H4 (cell line): ENCODE results near the gene LPCAT3. TPM values are rescaled to one million over a fixed set of nuclear protein-coding genes. Genes with fewer than 3 reads are reported as not detected.
"Not testable (repeated sequence)": the region's sequence is repeated elsewhere in the genome, so short reads cannot be mapped to it uniquely, and the experiment has no call there.

ENCODE experiments used
- DNase-seq: peaks from one replicate; pipeline ENCODE4 v3.0.0-alpha.2; 2015; ENCODE audit warnings: low spot score
- total RNA-seq: library from RNA; depleted of rRNA; stranded (reverse); fragments of >200 nt; shearing (Covaris generic); gene quantifications from 2 replicates; pipeline ENCODE4 v1.2.3, GENCODE V29; 2014

The LPCAT3 gene
- total RNA-seq, 1 experiment from 2014 or later, result 85.6 TPM

DNA sequence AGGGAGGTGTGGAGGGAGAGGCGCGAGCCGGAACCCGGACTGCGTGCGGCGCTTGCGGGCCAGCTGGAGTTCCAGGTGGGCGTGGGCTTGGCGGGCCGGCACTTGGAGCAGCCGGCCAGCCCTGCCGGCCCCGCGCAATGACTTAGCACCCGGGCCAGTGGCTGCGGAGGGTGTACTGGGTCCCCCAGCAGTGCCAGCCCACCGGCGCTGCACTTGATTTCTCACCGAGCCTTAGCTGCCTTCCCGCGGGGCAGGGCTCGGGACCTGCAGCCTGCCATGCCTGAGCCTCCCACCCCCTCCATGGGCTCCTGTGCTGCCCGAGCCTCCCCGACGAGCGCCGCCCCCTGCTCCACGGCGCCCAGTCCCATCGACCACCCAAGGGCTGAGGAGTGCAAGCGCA, 19.1 kb upstream of the LPCAT3 start:
- DNase-seq, result not testable (repeated sequence)

DNA sequence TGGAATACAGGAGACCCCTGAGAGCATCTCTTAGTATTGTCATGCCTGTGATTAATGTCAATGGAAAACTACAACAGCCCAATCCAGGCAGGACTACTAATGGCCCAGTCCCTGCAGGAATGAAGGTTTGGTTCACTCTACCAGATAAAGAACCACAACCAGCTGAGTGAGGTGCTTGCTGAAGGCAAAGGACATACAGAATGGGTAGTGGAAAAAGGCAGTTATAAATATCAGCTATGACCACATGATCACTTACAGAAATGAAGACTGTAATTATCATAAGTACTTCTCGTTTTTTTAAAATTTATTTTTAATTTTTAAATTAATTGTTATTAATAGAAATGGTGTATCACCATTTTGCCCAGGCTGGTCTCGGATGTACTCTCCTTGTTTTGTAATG, 17.2 kb upstream of the LPCAT3 start:
- DNase-seq, result no peak

DNA sequence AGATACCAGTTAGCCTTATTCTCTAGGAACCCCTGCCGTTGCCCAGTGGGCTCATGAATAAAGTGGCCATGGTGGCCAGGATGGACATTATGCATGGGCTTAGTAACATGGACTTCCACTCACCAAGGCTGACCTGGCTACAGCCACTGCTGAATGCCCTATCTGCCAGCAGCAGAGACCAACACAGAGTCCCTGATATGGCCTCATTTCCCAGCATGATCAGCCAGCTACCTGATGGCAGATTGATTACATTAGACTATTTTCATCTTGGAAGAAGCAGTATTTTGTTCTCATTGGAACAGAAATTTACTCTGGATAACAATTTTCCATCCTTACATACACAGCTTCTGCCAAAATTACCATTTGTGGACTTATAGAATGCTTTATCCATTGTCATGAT, 16.2 kb upstream of the LPCAT3 start:
- DNase-seq, result no peak

DNA sequence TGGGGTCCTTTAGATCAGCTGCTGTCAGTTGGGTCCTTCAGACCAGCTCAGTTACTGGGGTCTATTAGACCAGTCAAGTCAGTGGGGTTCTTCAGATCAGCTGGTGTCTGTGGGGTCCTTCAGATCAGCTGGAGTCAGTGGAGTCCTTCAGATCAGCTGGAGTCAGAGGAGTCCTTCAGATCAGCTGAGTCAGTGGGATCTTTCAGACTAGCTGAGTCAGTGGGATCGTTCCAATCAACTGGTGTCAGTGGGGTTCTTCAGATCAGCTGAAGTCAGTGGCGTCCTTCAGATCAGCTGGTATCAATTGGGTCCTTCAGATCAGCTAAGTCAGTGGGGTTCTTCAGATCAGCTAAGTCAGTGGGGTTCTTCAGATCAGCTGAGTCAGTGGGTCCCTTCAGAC, 14.7 kb upstream of the LPCAT3 start:
- DNase-seq, result no peak

DNA sequence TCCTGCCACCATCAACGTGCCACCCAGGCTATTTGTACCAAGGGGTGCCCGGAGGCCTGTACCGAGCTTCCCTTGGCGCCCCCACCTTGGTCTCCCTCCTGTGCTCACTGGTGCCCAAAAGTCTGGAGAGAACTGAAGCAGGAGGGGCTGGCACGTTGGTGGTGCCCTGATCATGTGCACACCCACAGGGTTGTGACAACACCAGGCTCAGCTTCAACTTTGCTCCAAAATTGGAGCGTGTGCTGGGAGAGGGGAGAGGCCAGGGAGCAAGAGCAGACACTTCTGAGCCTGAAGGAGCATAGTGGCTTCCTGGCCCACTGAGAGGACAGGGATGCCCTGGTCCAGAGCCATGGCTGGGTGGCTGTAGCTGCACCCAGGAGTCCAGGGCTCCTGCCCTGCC, 13.0 kb upstream of the LPCAT3 start:
- DNase-seq, result no peak

DNA sequence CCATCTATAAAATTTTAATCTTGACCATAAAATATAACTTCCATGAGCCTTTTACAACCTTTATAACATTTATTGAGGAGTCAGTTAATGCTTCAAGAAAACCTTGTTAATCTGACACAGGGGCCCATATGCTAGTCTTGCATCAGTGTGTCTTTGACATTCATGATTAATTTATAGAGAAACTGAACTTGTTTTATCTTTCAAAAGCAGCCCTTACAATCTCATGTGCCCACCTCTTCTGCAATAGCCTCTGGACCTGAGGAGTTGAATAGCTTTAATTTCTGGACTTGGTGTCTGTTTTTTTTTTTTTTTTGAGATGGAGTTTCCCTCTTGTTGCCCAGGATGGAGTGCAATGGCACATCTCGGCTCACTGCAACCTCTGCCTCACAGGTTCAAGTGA, 8.6 kb upstream of the LPCAT3 start:
- DNase-seq, result no peak

DNA sequence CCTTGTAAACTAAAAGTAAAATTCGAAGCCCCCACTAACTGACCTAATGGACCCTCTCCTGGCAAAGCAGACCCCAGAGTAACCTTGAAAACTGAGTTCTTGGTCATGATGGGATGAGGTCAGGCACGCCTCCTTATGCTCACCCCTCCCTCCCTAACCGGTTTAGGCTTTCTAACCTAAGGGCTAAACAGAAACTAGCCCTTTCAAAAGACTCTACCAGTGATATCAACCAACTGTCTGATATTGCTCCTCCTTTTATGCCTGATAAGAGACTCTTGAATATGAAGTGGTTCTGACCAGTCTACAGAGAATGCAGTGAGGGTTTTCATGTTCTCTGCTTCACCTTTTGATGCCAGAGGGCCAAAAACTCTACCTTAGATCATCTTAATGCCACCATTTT, 4.8 kb upstream of the LPCAT3 start:
- no peak for DNase-seq

DNA sequence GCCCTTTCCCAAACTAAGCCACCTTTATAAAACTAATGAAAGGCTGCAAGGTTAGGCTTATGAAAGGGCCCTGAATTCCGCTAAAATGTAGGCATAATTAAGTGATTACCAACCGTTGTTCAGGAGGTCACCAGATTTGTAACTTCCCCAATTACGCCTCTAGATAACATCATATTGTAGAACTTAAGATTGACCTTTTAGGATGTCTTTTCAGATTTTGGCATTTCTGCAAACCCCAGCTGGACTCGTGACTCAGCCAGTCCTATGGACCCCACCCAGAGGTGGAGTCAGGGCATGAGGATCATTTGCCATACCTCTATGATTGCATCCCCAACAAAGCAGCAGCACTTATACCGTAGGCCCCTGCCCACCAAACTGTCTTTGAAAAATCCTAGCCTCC, 3.7 kb upstream of the LPCAT3 start:
- no peak for DNase-seq

DNA sequence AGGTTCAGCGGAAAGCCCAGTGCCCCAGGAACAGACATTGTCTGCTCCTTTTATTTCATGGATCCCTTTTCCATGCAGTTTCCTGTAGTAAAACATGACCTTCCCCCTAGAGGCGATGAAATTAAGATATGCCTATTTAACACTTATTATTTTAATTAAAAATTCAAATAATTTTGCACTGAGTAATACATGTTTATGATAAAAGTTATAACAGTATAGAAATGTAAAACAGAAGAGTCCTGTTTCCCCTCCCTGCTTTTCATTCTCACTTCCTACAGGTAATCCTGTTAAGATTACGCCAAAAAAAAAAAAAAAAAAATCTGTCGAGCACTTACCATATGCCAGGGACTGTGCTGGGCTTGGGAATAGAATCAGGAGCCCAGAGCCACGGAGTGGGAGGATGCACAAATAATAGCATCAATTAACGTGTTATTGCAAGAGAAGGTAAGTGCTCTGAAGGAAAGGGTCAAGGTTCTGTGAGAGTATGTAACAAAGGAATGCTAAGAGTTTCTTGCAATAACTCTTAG, 830 bp upstream of the LPCAT3 start:
- DNase-seq, result no peak

DNA sequence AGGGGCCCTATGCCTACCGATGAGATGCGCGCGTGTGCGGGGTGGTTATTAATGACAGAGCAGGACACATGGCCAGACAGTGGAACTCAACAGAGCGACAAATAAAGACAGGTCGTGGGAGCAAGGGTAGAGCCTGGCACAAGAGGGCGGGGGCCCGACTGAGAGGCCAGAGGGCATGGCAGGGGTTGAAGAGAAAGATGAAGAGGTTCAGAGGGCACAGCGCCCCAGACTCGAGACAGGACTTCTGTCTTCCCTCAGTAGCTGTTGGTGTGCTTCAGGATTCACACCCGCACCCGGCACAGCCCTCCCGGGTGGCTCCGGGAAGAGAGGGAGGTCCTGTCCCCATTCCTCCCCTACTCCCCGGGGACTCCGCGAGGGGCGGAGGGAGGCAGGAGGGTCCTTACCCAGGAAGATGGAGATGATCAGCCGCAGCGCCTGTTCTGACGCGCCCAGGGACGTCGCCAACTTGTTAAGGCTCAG, 366 bp downstream of the LPCAT3 start:
- DNase-seq, result no peak

DNA sequence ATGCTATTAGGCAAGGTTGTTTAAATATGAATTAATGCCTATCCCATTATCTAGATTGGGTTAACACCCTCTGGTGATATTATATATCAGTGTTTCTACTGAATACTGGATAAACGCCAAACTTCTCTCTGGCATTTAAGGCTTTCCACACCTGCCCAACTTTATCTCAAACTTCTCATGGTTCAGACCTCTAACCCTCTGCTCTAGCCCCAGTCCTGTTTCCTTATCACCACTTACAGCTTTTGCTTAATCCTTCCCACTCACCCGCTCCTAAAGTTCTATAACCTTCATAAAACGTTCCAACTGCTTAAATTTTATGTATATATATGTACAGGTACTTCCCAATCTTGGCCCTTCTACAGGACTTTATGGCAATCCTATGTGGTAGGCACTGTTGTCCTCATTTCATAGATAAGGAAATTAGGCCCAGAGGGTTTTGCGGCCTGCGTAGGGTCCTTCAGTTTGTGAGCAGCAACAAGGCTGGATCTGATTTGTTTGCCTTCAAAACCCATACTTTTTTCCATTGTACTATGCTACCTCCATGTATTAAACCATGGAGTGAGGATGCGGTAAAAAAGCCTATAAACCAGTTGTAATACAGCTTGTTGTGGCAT, 1.2 kb downstream of the LPCAT3 start:
- DNase-seq, result no peak

DNA sequence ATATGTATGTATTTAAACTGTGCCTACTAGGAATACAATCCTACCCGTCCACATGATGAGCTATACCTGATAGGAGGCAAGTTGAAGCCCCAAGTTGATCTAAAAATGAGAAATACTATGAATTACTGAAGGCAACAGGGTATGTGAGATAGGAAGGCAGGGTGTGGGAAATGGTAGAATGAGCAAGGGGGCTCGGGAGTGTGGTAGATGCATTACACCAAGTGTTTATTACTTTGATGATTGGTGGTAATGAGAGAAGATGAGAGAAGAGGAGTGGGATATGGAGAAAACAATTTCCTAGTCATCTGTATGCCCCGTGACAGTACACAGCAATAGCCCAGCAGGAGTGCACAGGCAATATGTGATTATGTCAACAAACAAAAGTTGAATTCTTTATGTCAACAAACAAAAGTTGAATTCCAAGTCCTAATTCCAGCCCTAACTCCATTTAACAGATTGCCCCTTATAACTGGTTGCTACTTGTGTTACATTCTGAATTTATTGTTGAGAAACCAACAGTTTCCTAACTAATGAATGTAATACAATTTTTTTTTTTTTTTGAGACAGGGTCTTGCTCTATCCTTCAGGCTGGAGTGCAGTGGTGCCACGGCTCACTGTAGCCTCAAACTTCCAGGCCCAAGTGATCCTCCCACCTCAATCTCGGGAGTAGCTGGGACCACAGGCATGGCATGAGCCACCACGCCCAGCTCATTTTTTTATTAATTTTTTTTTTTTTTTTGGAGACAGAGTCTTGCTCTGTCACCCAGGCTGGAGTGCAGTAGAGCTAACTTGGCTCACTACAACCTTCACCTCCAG, 2.5 kb downstream of the LPCAT3 start:
- no peak for DNase-seq

DNA sequence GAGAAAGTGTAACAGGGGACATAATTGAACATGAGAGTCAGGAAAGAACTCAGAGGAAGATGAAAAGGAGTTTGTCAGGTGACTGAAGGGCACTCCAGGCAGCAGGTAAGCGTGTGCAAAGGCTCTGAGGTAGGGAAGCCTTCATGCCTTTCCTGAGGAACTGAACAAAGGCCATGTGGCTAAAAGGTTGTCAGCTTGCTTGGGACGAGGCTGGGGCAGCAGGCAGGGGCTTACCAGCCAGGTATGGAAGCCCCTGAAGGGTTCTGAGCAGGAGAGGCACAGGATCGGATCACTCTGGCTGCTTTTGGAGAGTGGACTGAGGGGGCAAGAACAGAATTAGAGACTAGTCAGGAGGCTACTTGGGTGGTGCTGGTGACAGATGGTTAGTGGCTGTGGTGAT, 5.2 kb downstream of the LPCAT3 start:
- DNase-seq, result no peak

DNA sequence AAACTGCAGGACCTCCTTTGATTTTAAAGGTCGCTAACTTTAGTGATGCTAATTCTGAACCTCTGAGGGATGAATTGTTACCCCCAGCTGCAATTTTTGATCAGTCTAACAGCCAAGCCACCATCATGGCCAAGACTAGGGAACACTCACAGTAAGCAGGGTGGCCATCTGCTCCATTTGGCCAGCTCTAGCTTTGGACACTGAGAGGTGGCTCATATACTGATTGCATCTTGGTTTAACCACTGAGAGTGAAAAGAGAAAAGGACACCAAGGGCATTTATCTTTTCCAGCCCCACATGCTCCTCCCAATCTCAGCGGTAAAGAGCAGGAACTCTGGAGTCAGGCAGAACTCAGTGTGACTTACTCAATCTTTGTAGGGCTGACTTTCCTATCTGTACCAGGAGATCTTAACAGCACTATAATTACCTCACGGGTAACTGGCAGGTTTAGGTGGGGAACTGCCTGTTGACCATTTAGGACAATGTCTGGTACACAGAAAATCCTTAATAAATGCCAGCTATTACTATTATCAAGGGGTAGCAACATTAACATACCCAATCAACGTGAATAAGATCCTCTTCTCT, 6.2 kb downstream of the LPCAT3 start:
- no peak for DNase-seq

DNA sequence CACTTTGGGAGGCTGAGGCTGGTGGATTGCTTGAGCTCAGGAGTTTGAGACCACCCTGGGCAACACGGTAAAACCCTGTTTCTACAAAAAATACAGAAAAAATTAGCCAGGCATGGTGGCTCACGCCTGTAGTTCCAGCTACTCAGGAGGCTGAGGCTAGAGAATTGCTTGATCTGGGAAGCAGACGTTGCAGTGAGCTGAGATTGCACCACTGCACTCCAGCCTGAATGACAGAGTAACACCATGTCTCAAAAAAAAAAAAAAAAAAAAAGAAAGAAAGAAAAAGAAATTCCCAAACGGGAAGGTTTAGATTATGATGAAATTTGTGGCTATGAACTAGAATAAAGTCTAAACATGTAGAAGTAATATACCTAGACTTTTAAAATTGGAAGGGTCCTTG, 6.9 kb downstream of the LPCAT3 start:
- not testable (repeated sequence) for DNase-seq

DNA sequence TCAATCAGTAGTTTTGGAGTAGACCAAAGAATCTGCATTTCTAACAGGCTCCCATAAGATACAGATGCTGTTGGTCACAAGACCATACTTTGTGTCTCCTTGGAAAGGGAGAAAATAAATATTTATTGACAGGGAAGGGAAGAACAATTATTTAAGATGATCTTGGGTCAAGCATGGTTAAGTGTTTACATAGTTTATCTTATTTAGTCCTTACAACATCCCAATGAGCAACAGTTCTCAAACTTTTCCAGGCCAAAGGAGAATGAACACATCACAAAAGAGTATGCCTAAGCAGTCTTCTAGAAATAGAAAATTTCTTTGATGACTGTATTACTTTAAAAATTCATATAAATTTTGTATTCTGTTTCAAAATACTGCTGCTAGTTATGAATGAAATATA, 8.8 kb downstream of the LPCAT3 start:
- DNase-seq, result no peak

DNA sequence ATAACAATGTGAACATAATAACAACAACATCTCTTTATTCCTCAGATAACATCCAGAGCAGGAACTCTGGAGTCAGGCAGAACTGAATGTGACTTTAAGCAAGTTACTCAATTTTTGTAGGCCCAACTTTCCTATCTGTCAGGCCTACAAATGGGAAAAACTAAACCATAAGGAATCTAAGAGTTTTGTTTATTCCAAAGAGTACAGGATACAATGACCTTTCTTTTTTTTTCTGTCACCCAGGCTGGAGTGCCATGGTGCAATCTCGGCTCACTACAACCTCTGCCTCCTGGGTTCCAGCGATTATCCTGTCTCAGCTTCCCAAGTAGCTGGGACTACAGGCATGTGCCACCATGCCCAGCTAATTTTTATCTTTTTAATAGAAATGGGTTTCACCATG, 9.4 kb downstream of the LPCAT3 start:
- DNase-seq, result no peak

DNA sequence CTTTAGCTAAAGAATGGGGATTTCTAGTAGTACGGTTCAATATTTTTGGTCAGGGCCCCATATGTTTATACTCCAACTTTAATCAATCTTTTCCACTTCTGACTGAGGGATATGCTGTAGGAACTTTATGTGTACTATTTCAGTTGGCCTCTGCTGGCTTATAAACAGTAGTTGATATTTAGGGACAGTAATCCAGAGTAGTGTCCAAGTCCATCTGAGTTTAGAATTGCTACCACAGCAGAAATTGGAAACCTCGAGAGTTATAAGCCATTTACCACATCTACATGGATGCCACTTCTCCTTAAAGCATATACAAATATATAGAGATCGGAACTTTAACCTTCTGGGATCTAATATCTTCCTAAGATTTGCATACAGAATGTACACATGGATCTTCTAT, 11.6 kb downstream of the LPCAT3 start:
- no peak for DNase-seq

DNA sequence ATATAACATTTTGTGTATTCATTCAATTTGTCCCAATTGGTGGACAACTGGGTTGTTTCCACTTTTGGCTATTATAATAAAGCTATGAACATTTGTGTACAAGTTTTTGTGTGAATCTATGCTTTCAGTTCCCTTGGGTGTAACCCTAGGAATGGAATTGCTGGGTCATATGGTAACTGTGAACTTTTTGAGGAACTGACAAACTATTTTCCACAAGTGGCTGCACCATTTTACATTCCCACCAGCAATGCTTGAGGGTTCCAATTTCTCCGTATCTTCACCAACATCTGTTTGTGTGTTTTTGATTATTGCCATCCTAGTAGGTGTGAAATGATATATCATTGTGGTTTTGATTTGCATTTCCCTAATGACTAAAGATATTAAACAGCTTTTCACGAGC, 13.0 kb downstream of the LPCAT3 start:
- no peak for DNase-seq

DNA sequence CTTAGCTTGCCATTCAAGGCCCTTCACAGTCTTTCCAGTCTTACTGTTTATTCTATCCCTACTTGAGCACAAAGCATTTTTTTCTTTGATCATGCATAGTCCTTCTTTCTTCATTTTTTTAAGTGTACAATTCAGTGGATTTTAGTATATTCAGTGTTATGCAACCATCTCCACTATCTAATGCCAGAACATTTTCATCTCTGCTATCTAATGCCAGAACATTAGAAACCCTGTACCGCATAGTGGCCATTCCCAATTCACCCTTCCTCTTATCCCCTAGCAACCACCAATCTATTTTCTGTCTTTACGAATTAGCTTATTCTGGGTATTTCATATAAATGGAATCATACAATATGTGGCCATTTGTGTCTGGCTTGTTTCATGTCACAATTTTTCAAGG, 13.4 kb downstream of the LPCAT3 start:
- no peak for DNase-seq

DNA sequence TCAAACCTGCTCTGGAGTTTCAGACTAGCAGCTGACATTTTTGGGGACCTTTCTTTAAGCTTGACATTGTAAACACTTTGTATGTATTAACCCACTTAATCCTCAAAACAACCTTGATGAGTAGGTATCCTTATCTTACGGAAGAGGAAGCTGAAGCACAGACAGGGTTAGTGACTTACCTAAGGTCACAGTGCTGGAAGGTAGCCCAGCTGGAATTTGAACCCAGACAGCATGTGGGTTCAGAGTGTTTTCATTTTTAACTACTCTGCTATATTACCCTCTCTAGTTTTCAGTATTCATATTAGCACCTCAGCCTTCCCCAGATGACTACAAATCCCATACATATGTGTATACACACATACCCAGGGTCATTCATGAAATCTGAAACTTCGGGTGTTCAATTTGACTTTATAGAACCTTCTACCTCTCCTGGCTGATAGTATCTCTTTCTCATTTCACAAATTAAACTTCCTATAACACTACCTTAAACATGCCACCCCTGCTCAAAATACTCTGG, 13.9 kb downstream of the LPCAT3 start:
- no peak for DNase-seq

DNA sequence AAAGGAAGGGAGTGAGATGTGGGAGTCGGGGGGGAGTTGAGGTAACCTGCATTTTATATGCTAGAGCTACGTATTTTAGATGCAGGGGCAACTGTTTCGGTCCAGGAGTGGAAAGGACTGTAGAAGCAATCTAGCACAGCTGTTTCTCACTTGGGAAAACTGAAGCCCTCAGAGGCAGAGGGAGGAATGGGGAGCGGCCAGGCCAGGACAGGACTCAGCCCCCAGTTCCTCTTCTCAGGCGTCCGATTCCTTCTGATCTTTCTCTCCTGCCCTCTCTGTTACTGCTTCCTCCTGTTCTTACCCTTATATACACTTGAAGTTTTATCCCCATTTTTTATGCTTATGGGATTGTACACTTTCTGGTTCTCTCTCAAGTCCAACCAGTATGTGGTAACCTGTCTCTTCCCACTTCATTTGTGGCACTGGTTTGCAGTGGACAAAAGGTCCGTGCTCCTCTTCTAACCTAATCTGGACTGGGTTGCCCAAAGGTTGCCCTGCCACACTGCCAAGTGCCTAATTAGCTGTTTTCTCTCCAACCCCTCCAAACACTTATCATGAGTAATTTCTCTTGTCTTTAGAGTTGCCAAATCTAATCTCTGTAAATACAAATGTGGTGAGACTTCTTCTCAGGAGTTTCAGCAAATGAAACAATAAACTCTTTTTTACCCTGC, 16.2 kb downstream of the LPCAT3 start:
- DNase-seq, result no peak
